K562 (cell line): ENCODE measurements around the gene NRCAM. TPM values are rescaled to one million over a fixed set of nuclear protein-coding genes. Genes with fewer than 3 reads are reported as not detected.

Source experiments
- BHLHE40 ChIP-seq: IDR thresholded peaks from 2 replicates; pipeline ENCODE4 v1.6.1; 2011; ENCODE audit warnings: low read length, improper control_type of control experiment
- CBX5 ChIP-seq: IDR thresholded peaks from 2 replicates; pipeline ENCODE4 v1.6.1; 2014; ENCODE audit warnings: low read depth, borderline replicate concordance
- CEBPG ChIP-seq, 3 experiments: fragments of 200-800 bp in 1 of 3; sonication (Bioruptor generic) in 1 of 3; sonication (generic) in 1 of 3; formaldehyde crosslinking in 1 of 3; IDR thresholded peaks in 2 of 3; conservative IDR thresholded peaks in 1 of 3; 2 replicates each; pipeline versions ENCODE4 v1.6.1 to v1.8.0; 2016 to 2022; ENCODE audit warnings: missing compliant biosample characterization in 2 of 3, missing genetic modification characterization in 2 of 3, mild to moderate bottlenecking in 1 of 3, missing genetic modification reagents in 1 of 3
- CREBBP ChIP-seq: IDR thresholded peaks from one replicate; pipeline ENCODE4 v1.6.1; 2012; ENCODE audit warnings: low read depth, mild to moderate bottlenecking, control low read depth, inconsistent platforms, low read length
- DMBX1 ChIP-seq: fragments of 250-450 bp; sonication (Bioruptor Pico); IDR thresholded peaks from 2 replicates; pipeline ENCODE4 v1.8.0; 2022; ENCODE audit warnings: inconsistent platforms, mild to moderate bottlenecking, moderate library complexity, borderline replicate concordance
- GABPB1 ChIP-seq: sonication (generic); formaldehyde crosslinking; IDR thresholded peaks from 2 replicates; pipeline ENCODE4 v1.8.0; 2022; ENCODE audit warnings: mild to moderate bottlenecking, missing genetic modification reagents
- HNRNPH1 ChIP-seq: fragments of 200-400 bp; formaldehyde crosslinking; optimal IDR thresholded peaks from 2 replicates; pipeline ENCODE3; 2017; ENCODE audit warnings: low read depth, mild to moderate bottlenecking, low read length, moderate library complexity
- IRF2 ChIP-seq: sonication (generic); formaldehyde crosslinking; IDR thresholded peaks from 2 replicates; pipeline ENCODE4 v1.8.1; 2022; ENCODE audit warnings: mild to moderate bottlenecking, missing genetic modification reagents
- LCOR ChIP-seq: sonication (generic); formaldehyde crosslinking; IDR thresholded peaks from 2 replicates; pipeline ENCODE4 v1.8.0; 2022; ENCODE audit warnings: mild to moderate bottlenecking, missing genetic modification reagents
- MAFG ChIP-seq: fragments of 450-650 bp; conservative IDR thresholded peaks from 2 replicates; pipeline ENCODE4 v1.6.1; 2016; ENCODE audit warnings: missing genetic modification characterization, missing compliant biosample characterization
- MECOM ChIP-seq: fragments of 250-450 bp; sonication (Bioruptor Pico); IDR thresholded peaks from 2 replicates; pipeline ENCODE4 v1.8.0; 2022; ENCODE audit warnings: inconsistent platforms
- NCOA1 ChIP-seq: fragments of 450-650 bp; IDR thresholded peaks from 2 replicates; pipeline ENCODE4 v1.6.1; 2016; ENCODE audit warnings: low read depth
- POU5F1 ChIP-seq: fragments of 150-350 bp; IDR thresholded peaks from 2 replicates; pipeline ENCODE4 v1.6.1; 2014; ENCODE audit warnings: borderline replicate concordance, low read length, low read depth, mild to moderate bottlenecking; ENCODE audit not compliant: partially characterized antibody
- RAD21 ChIP-seq, 2 experiments: fragments of 250-450 bp in 1 of 2; fragments of 450-650 bp in 1 of 2; sonication (Bioruptor Pico) in 1 of 2; formaldehyde crosslinking in 1 of 2; IDR thresholded peaks in 1 of 2; conservative IDR thresholded peaks in 1 of 2; 2 replicates each; pipeline versions ENCODE4 v1.4.0 to v1.8.0; 2020 to 2022; ENCODE audit warnings: mild to moderate bottlenecking in 2 of 2, moderate library complexity in 1 of 2
- SAP30 ChIP-seq: fragments of 200-600 bp; sonication (generic); IDR thresholded peaks from 2 replicates; pipeline ENCODE4 v1.6.1; 2012; ENCODE audit warnings: borderline replicate concordance, low read depth, mild to moderate bottlenecking, moderate library complexity, low read length, control low read depth, inconsistent platforms; ENCODE audit not compliant: insufficient read depth, poor library complexity, severe bottlenecking
- TAF7 ChIP-seq: fragments of 450-650 bp; IDR thresholded peaks from 2 replicates; pipeline ENCODE4 v1.6.1; 2016; ENCODE audit warnings: missing genetic modification characterization, missing compliant biosample characterization
- ZNF764 ChIP-seq: fragments of 250-450 bp; sonication (Bioruptor Pico); IDR thresholded peaks from 2 replicates; pipeline ENCODE4 v1.4.0; 2020; ENCODE audit warnings: low read depth, mild to moderate bottlenecking, moderate library complexity
- polyA plus RNA-seq, 8 experiments: library from polyadenylated mRNA; depleted of rRNA in 4 of 8; stranded (reverse) in 5 of 8; unstranded in 3 of 8; fragments of >200 nt; fragmentation: Nextera tagmentation in 2 of 8; fragmentation: Illumina TruSeq in 1 of 8; extraction: Ambion mirVana in 2 of 8; extraction: Trizol in 1 of 8; gene quantifications; 2 replicates each; pipeline versions ENCODE4 v1.2.1 to v1.2.3, GENCODE V29; 2011 to 2014; ENCODE audit warnings: inconsistent platforms in 1 of 8, missing spikeins in 1 of 8
- total RNA-seq, 7 experiments: library from RNA; depleted of rRNA in 6 of 7; stranded (reverse); fragments of >200 nt in 6 of 7; fragmentation: Illumina TruSeq in 2 of 7; extraction: Trizol in 2 of 7; gene quantifications; 2 replicates each; pipeline versions ENCODE4 v1.2.1 to v1.2.3, GENCODE V29; 2011 to 2021; ENCODE audit warnings: low replicate concordance in 1 of 7
- TF ChIP-seq, protein P1 (sequence below): fragments of 250-450 bp; sonication (Bioruptor Pico); IDR thresholded peaks from 2 replicates; pipeline ENCODE4 v1.4.0; 2020
- TF ChIP-seq, protein P2 (sequence below): IDR thresholded peaks from 2 replicates; pipeline ENCODE4 v1.6.1; 2014; ENCODE audit warnings: antibody characterized with exemption

NRCAM gene
- total and polyA plus RNA-seq, 9 of the 15 experiments (the other 6 are each of a cell fraction or from before 2014, with no cell fraction given): 0.03 to 0.54 (median 0.12) TPM; not detected in 1

DNA sequence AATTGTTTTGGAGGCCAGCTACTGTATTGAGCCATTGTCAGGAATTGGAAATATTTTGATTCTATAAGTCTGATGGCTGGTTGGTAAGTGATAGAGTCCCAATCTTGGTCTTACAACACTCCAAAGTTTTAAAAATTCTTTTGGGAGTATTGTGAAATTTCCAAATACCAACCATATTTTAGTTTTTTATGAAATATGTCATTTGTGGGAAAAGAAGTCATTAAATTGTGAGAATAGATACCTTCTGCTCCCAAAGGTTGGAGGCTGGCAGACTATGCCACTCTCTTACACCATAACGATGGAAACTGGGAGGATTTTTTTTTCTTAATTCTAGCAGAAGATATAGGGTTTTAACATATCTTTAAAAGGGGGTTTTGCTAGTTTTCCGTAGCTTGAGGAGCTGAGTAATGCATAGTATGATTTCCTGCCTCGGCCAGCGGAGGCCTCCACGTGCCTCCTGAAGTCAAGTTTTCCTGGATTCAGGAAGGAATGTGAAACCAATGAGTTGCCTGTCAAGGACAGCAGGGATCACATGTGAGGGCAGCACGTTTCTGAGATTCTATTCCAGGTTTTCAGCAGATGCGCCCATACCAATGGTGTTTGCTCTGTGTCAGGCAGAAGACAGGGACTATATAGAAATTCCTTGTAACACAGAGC lies 233.9 kb downstream of the NRCAM start (continued):
- no peak for TF ChIP-seq NCOA1
- no peak for TF ChIP-seq LCOR (CRISPR knock-in tag)
- peak; percentile 35; the same call in 1 of the 2 replicates for TF ChIP-seq DMBX1 (CRISPR knock-in tag)
- TF ChIP-seq CEBPG (CRISPR knock-in tag; IDR thresholded peaks at IDR 0.05): no peak
- 0 out of 4 replicates have a peak, but pooled peaks of 1 of the 2 experiments have one; percentile 34 for TF ChIP-seq CEBPG (tag; conservative IDR thresholded peaks at IDR 0.05 in 1 of 2, IDR thresholded peaks at IDR 0.05 in 1 of 2)
- TF ChIP-seq TAF7: no peak
- no peak for TF ChIP-seq CREBBP
- TF ChIP-seq GABPB1: no peak
- no peak for TF ChIP-seq BHLHE40
- no peak for TF ChIP-seq ZNF764 (CRISPR knock-in tag)
- peak in 1 of 2 experiments; percentile 26; a peak in 2 of 4 replicates for TF ChIP-seq RAD21 (CRISPR knock-in tag; conservative IDR thresholded peaks at IDR 0.05 in 1 of 2, IDR thresholded peaks at IDR 0.05 in 1 of 2)
- no peak for TF ChIP-seq SAP30
- TF ChIP-seq CBX5: no peak
- TF ChIP-seq MAFG (tag): no peak
- TF ChIP-seq, protein P1, sequence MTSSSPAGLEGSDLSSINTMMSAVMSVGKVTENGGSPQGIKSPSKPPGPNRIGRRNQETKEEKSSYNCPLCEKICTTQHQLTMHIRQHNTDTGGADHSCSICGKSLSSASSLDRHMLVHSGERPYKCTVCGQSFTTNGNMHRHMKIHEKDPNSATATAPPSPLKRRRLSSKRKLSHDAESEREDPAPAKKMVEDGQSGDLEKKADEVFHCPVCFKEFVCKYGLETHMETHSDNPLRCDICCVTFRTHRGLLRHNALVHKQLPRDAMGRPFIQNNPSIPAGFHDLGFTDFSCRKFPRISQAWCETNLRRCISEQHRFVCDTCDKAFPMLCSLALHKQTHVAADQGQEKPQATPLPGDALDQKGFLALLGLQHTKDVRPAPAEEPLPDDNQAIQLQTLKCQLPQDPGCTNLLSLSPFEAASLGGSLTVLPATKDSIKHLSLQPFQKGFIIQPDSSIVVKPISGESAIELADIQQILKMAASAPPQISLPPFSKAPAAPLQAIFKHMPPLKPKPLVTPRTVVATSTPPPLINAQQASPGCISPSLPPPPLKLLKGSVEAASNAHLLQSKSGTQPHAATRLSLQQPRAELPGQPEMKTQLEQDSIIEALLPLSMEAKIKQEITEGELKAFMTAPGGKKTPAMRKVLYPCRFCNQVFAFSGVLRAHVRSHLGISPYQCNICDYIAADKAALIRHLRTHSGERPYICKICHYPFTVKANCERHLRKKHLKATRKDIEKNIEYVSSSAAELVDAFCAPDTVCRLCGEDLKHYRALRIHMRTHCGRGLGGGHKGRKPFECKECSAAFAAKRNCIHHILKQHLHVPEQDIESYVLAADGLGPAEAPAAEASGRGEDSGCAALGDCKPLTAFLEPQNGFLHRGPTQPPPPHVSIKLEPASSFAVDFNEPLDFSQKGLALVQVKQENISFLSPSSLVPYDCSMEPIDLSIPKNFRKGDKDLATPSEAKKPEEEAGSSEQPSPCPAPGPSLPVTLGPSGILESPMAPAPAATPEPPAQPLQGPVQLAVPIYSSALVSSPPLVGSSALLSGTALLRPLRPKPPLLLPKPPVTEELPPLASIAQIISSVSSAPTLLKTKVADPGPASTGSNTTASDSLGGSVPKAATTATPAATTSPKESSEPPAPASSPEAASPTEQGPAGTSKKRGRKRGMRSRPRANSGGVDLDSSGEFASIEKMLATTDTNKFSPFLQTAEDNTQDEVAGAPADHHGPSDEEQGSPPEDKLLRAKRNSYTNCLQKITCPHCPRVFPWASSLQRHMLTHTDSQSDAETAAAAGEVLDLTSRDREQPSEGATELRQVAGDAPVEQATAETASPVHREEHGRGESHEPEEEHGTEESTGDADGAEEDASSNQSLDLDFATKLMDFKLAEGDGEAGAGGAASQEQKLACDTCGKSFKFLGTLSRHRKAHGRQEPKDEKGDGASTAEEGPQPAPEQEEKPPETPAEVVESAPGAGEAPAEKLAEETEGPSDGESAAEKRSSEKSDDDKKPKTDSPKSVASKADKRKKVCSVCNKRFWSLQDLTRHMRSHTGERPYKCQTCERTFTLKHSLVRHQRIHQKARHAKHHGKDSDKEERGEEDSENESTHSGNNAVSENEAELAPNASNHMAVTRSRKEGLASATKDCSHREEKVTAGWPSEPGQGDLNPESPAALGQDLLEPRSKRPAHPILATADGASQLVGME: no peak
- TF ChIP-seq POU5F1: no peak
- TF ChIP-seq MECOM (CRISPR knock-in tag): no peak
- no peak for TF ChIP-seq IRF2 (CRISPR knock-in tag)
- no peak for TF ChIP-seq HNRNPH1
- TF ChIP-seq, protein P2, sequence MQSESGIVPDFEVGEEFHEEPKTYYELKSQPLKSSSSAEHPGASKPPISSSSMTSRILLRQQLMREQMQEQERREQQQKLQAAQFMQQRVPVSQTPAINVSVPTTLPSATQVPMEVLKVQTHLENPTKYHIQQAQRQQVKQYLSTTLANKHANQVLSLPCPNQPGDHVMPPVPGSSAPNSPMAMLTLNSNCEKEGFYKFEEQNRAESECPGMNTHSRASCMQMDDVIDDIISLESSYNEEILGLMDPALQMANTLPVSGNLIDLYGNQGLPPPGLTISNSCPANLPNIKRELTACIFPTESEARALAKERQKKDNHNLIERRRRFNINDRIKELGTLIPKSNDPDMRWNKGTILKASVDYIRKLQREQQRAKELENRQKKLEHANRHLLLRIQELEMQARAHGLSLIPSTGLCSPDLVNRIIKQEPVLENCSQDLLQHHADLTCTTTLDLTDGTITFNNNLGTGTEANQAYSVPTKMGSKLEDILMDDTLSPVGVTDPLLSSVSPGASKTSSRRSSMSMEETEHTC: no peak
